HG02678 (cell line): Measurements from ENCODE around the gene XPO6.

ENCODE experiments used
- ATAC-seq: cut with Tn5 transposase; IDR thresholded peaks from one replicate; pipeline ENCODE4 v1.9.1; 2021; ENCODE audit warnings: mild to moderate bottlenecking, moderate library complexity; ENCODE audit not compliant: unreplicated experiment

The XPO6 gene

GRCh38 chr16:28186752-28187151 is 25.0 kb downstream of the XPO6 start:
- ATAC-seq = no peak

- ATAC-seq = no peak
Observed at GRCh38 chr16:28185696-28186095, 26.1 kb downstream of the XPO6 start.

- no peak for ATAC-seq
Observed at GRCh38 chr16:28184625-28185024, 27.1 kb downstream of the XPO6 start.

GRCh38 chr16:28183930-28184329 is 27.8 kb downstream of the XPO6 start:
- no peak for ATAC-seq

- no peak for ATAC-seq
Observed at GRCh38 chr16:28183484-28183883, 28.3 kb downstream of the XPO6 start.

GRCh38 chr16:28182801-28183200 is 29.0 kb downstream of the XPO6 start:
- ATAC-seq = no peak

- ATAC-seq = no peak
Observed at GRCh38 chr16:28182183-28182582, 29.6 kb downstream of the XPO6 start.

GRCh38 chr16:28181515-28181914 is 30.2 kb downstream of the XPO6 start:
- ATAC-seq = no peak

GRCh38 chr16:28180655-28181460 is 30.9 kb downstream of the XPO6 start:
- ATAC-seq = no peak

- ATAC-seq = no peak
Observed at GRCh38 chr16:28179354-28179753, 32.4 kb downstream of the XPO6 start.

- ATAC-seq = no peak
Observed at GRCh38 chr16:28175715-28176114, 36.0 kb downstream of the XPO6 start.

GRCh38 chr16:28172336-28172735 is 39.4 kb downstream of the XPO6 start:
- ATAC-seq = no peak

- no peak for ATAC-seq
Observed at GRCh38 chr16:28171816-28172215, 39.9 kb downstream of the XPO6 start.

GRCh38 chr16:28168991-28169554 is 42.7 kb downstream of the XPO6 start:
- ATAC-seq = no peak

GRCh38 chr16:28167730-28168129 is 44.0 kb downstream of the XPO6 start:
- ATAC-seq = no peak

GRCh38 chr16:28167221-28167620 is 44.5 kb downstream of the XPO6 start:
- ATAC-seq = no peak

- no peak for ATAC-seq
Observed at GRCh38 chr16:28166394-28167208, 45.2 kb downstream of the XPO6 start.

GRCh38 chr16:28165598-28165997 is 46.2 kb downstream of the XPO6 start:
- ATAC-seq = no peak

- ATAC-seq = no peak
Observed at GRCh38 chr16:28164140-28164539, 47.6 kb downstream of the XPO6 start.

- no peak for ATAC-seq
Observed at GRCh38 chr16:28163699-28164098, 48.1 kb downstream of the XPO6 start.

- no peak for ATAC-seq
Observed at GRCh38 chr16:28162326-28162877, 49.4 kb downstream of the XPO6 start.
